OCI-LY1 (cell line): ENCODE results near the gene PEAK1.

Experiments
- H2AFZ ChIP-seq: fragments of 200-600 bp; sonication (generic), shearing (Covaris generic); 2 replicates; pipeline ENCODE4 v1.6.0; 2014; ENCODE audit warnings: antibody characterized with exemption, mild to moderate bottlenecking, low read length
- H3F3A ChIP-seq: fragments of 200-600 bp; sonication (generic), shearing (Covaris generic); 2 replicates; pipeline ENCODE4 v1.6.0; 2014; ENCODE audit warnings: mild to moderate bottlenecking, antibody characterized with exemption, low read length, moderate library complexity; ENCODE audit not compliant: insufficient read depth
- H3K27ac ChIP-seq: fragments of 200-600 bp; sonication (generic); 2 replicates; pipeline ENCODE4 v1.5.1; 2014; ENCODE audit warnings: low read length, mixed run types, mild to moderate bottlenecking, low read depth; ENCODE audit not compliant: poor library complexity, severe bottlenecking
- H3K27me3 ChIP-seq: fragments of 200-600 bp; sonication (generic); 2 replicates; pipeline ENCODE4 v1.6.0; 2014; ENCODE audit warnings: antibody characterized with exemption, mild to moderate bottlenecking, low read length, moderate library complexity; ENCODE audit not compliant: insufficient read depth
- H3K36me3 ChIP-seq: fragments of 200-600 bp; sonication (generic); 2 replicates; pipeline ENCODE4 v1.6.1; 2014; ENCODE audit warnings: mild to moderate bottlenecking, antibody characterized with exemption, low read length, moderate library complexity, mixed read lengths; ENCODE audit not compliant: insufficient read depth
- H3K4me1 ChIP-seq: fragments of 200-600 bp; sonication (generic); 2 replicates; pipeline ENCODE4 v1.5.1; 2014; ENCODE audit warnings: mild to moderate bottlenecking, low read length, moderate library complexity; ENCODE audit not compliant: insufficient read depth, severe bottlenecking
- H3K4me2 ChIP-seq: fragments of 200-600 bp; sonication (generic), shearing (Covaris generic); 2 replicates; pipeline ENCODE4 v1.6.1; 2014; ENCODE audit warnings: low read length
- H3K4me3 ChIP-seq: fragments of 200-600 bp; sonication (generic); 2 replicates; pipeline ENCODE4 v1.5.1; 2014; ENCODE audit warnings: low read length, low read depth, mild to moderate bottlenecking, mixed read lengths; ENCODE audit not compliant: poor library complexity, severe bottlenecking
- H3K79me2 ChIP-seq: fragments of 200-600 bp; shearing (Covaris generic); 2 replicates; pipeline ENCODE4 v1.6.1; 2016; ENCODE audit warnings: mixed run types, low read length, mixed read lengths; ENCODE audit not compliant: insufficient read depth
- H3K9ac ChIP-seq: fragments of 200-600 bp; sonication (generic), shearing (Covaris generic); 2 replicates; pipeline ENCODE4 v1.6.1; 2014; ENCODE audit warnings: mild to moderate bottlenecking, low read length, mixed read lengths
- H3K9me2 ChIP-seq: fragments of 200-600 bp; sonication (generic), shearing (Covaris generic); 2 replicates; pipeline ENCODE4 v1.6.1; 2014; ENCODE audit warnings: low read depth, mild to moderate bottlenecking, low read length, mixed read lengths
- H3K9me3 ChIP-seq: fragments of 200-600 bp; shearing (Covaris generic); 2 replicates; pipeline ENCODE4 v1.6.1; 2014; ENCODE audit warnings: low read length, mixed read lengths
- H4K20me1 ChIP-seq: fragments of 200-600 bp; sonication (generic), shearing (Covaris generic); 2 replicates; pipeline ENCODE4 v1.6.0; 2016; ENCODE audit warnings: mild to moderate bottlenecking, low read length; ENCODE audit not compliant: insufficient read depth
- EZH2 ChIP-seq: fragments of 200-600 bp; sonication (generic), shearing (Covaris generic); IDR thresholded peaks from 2 replicates; pipeline ENCODE4 v1.8.0; 2017; ENCODE audit warnings: borderline replicate concordance, mixed run types, mild to moderate bottlenecking, antibody characterized with exemption, low read length, moderate library complexity, mixed read lengths
- TF ChIP-seq, protein P1 (sequence below): fragments of 200-600 bp; sonication (generic), shearing (Covaris generic); IDR thresholded peaks from 2 replicates; pipeline ENCODE4 v1.5.1; 2017; ENCODE audit warnings: mild to moderate bottlenecking, antibody characterized with exemption, low read length, moderate library complexity, mixed read lengths

The PEAK1 gene

DNA sequence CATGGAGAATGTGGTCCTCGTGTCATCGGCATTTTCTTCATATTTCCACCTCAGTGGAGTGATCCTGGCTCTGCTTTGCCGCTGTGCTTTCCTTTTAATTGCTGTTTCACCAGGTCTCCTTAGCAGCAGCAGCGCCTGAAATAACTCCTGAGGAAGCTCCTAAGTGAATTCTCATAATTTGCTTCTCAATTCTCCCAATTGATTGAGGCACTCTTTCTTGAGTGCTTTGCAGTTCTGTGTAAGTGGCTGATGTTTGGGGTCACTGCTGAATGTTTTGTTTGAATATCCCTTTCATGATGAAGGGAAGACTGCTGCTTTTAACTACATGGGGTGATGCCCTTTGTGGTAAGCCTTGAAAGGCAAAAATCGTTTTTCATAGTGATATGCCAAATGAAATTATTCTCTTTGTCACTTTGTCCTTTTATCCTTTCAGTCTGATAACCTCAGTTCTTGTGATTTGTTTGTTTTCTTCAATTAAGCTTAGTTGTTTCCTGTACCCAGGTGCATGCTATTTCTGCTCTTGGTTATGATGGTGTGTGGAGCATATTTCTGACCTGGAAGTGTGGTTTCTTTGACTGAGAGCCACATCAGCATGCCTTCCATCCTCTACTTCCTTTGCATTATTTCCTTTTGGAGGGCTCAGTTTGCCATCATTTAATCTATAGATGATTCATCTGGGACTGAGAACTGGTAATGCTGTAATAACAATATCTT lies 37.4 kb upstream of the PEAK1 start:
- Histone ChIP-seq H2AFZ (no peak overlapping the region), H3K27me3 (no peaks in the 10 kb centered on the region), H3K9me2 (no peaks in the 10 kb centered on the region), H3F3A (no peaks in the 10 kb centered on the region), H4K20me1 (no peaks in the 10 kb centered on the region), H3K79me2 (no peaks in the 10 kb centered on the region), H3K9me3 (no peaks in the 10 kb centered on the region), H3K9ac (no peak overlapping the region), H3K4me2 (no peak overlapping the region), H3K4me3 (no peak overlapping the region), H3K36me3 (peaks cover 32% of the 10 kb centered on the region), H3K27ac (no peak overlapping the region), H3K4me1 (no peaks in the 10 kb centered on the region)
- no peak for TF ChIP-seq EZH2

DNA sequence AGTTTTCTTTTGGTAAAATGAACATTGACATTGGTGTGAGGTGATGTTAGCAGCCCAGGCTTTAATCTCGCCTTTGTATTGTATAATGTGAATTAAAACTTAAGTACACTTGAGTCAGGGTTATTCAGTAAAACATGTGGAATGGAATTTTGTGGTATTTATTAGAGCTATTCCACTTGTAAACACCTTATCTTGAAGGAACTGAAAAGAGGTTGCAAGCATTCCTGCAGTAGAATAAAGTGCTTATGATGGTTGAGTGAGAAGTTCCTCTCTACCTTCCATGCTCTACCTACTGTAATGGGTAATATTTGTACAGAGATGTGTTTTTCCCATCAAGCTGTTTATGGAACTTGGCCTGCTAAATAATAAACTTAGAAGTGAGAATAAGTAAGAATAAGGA lies 36.8 kb upstream of the PEAK1 start:
- Histone ChIP-seq H3K27me3 (no peaks in the 10 kb centered on the region), H2AFZ (no peak overlapping the region), H3K9me3 (no peaks in the 10 kb centered on the region), H3K9me2 (no peaks in the 10 kb centered on the region), H4K20me1 (no peaks in the 10 kb centered on the region), H3K27ac (no peak overlapping the region), H3K4me1 (no peaks in the 10 kb centered on the region), H3F3A (no peaks in the 10 kb centered on the region), H3K79me2 (no peaks in the 10 kb centered on the region), H3K9ac (no peak overlapping the region), H3K4me3 (no peak overlapping the region), H3K36me3 (peaks cover 32% of the 10 kb centered on the region), H3K4me2 (no peak overlapping the region)
- no peak for TF ChIP-seq EZH2
- TF ChIP-seq, protein P1, sequence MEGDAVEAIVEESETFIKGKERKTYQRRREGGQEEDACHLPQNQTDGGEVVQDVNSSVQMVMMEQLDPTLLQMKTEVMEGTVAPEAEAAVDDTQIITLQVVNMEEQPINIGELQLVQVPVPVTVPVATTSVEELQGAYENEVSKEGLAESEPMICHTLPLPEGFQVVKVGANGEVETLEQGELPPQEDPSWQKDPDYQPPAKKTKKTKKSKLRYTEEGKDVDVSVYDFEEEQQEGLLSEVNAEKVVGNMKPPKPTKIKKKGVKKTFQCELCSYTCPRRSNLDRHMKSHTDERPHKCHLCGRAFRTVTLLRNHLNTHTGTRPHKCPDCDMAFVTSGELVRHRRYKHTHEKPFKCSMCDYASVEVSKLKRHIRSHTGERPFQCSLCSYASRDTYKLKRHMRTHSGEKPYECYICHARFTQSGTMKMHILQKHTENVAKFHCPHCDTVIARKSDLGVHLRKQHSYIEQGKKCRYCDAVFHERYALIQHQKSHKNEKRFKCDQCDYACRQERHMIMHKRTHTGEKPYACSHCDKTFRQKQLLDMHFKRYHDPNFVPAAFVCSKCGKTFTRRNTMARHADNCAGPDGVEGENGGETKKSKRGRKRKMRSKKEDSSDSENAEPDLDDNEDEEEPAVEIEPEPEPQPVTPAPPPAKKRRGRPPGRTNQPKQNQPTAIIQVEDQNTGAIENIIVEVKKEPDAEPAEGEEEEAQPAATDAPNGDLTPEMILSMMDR = no peak

DNA sequence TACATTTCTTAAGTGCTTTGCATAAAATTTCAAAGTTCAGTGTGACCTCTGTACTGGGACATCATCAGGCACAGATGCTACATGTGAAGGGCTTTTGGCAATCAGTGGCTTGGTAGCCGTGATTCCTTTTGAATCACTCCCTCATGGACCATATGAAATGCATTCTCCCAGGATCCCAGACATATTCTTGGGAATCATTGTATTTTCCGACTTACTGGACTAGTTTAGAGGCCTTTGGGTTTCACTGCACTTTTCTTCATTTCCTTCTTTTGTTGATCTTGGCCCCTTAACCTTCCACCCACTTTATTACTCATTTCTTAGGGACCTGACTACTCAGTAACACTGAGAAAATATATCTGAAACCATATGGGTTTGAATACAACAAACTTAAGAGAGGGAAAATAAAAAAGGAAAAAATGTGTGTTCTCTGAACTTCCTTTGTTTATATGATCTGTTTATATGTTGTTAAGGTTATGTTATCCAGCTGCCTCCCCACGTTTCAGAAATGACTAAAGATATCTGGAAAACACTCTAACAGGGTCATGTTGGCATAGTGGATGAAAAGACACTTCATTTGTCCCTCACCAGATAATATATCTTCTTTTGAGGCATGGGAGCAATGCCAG lies 35.9 kb upstream of the PEAK1 start:
- H3K79me2 ChIP-seq = no peaks in the 10 kb centered on the region
- no peaks in the 10 kb centered on the region for H3K9me3 ChIP-seq
- H3K27me3 ChIP-seq = no peaks in the 10 kb centered on the region
- TF ChIP-seq, protein P1 = no peak
- TF ChIP-seq EZH2 = no peak
- H3K4me2 ChIP-seq = no peak overlapping the region
- H3K9ac ChIP-seq = no peak overlapping the region
- H4K20me1 ChIP-seq = no peaks in the 10 kb centered on the region
- H3K27ac ChIP-seq = no peak overlapping the region
- no peaks in the 10 kb centered on the region for H3K4me1 ChIP-seq
- H3K4me3 ChIP-seq = no peak overlapping the region
- peaks cover 33% of the 10 kb centered on the region for H3K36me3 ChIP-seq
- no peaks in the 10 kb centered on the region for H3K9me2 ChIP-seq
- H2AFZ ChIP-seq = no peak overlapping the region
- no peaks in the 10 kb centered on the region for H3F3A ChIP-seq

DNA sequence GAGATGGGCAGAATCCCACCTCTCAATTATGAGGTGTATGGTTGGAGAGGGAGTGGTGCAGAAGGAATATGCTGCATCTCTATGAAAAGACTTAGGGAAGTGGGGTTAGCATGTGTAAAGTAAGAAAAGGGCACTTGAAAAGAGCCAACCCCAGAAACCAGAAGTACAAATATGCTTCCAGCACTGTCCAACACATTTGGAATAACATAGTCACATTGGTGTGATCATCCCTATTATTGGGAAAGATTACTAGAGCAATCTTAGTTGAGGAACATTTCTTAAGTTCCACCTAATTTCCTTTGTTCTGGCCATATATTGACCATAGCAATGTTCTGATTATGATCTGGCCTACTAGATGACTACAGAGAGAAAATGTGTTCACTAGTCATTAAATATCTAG lies 35.0 kb upstream of the PEAK1 start:
- H2AFZ ChIP-seq = no peak overlapping the region
- H3K9me2 ChIP-seq = no peaks in the 10 kb centered on the region
- no peaks in the 10 kb centered on the region for H3K27me3 ChIP-seq
- H3K79me2 ChIP-seq = no peaks in the 10 kb centered on the region
- H4K20me1 ChIP-seq = no peaks in the 10 kb centered on the region
- no peak overlapping the region for H3K4me3 ChIP-seq
- no peak overlapping the region for H3K27ac ChIP-seq
- H3F3A ChIP-seq = no peaks in the 10 kb centered on the region
- H3K9ac ChIP-seq = no peak overlapping the region
- TF ChIP-seq, protein P1 = no peak
- no peak for TF ChIP-seq EZH2
- no peaks in the 10 kb centered on the region for H3K4me1 ChIP-seq
- H3K4me2 ChIP-seq = no peak overlapping the region
- H3K9me3 ChIP-seq = no peaks in the 10 kb centered on the region
- peaks cover 34% of the 10 kb centered on the region for H3K36me3 ChIP-seq
